ENCODE results near the gene TTYH2.

GRCh38 chr17:74212209-74212912, 1.0 kb upstream of the TTYH2 start:
- TF ChIP-seq CTCF (IDR thresholded peaks at IDR 0.05): peak in 1 of 4 donors; percentile 4
- no peak for TF ChIP-seq POLR2A (IDR thresholded peaks at IDR 0.05)

All from right lobe of liver (tissue), 4 donors.